ENCODE data around the gene PRRG1. TPM values are rescaled to one million over a fixed set of nuclear protein-coding genes. Genes with fewer than 3 reads are reported as not detected.

The PRRG1 gene
- total RNA-seq, 1 experiment from 2014 or later = 8.6 TPM

GRCh38 chrX:37453821-37454220 lies 104.7 kb downstream of the PRRG1 start:
- no peak for ATAC-seq
- ChIA-PET POLR2A (no interaction called here), CTCF (no interaction called here)
- no peak overlapping the region for H3K27ac ChIP-seq (ENCODE audit: low read length)
- H3K4me3 ChIP-seq (ENCODE audit: low read depth in 2 of 2, low read length in 2 of 2) = no peak overlapping the region
- DNase-seq (ENCODE audit: low read depth, low spot score) = no peak
- H3K36me3 ChIP-seq (ENCODE audit: control insufficient read depth, insufficient read depth, low read length) = no peaks in the 10 kb centered on the region
- no peaks in the 10 kb centered on the region for H3K9me3 ChIP-seq (ENCODE audit: control insufficient read depth, insufficient read depth, low read depth, low read length)
- intact Hi-C loops (cut with micrococcal nuclease; ENCODE audit: unreplicated experiment) (no loop called here), in situ Hi-C loops (cut with HindIII; ENCODE audit: low pct_unique_long_range_greater_than_20kb, low sequenced_read_pairs) (no loop called here)
- no peaks in the 10 kb centered on the region for H3K27me3 ChIP-seq (ENCODE audit: control insufficient read depth, insufficient read depth, low read length)
- no TSS peak for BruUV-seq (replicated peaks)
- no peak for TF ChIP-seq CTCF (IDR thresholded peaks at IDR 0.05)
- TF ChIP-seq REST (IDR thresholded peaks at IDR 0.05; ENCODE audit: insufficient read depth in 1 of 2, low read depth in 2 of 2, low read length in 1 of 2) = no peak
- no peak for TF ChIP-seq SIN3A (IDR thresholded peaks at IDR 0.05; ENCODE audit: borderline replicate concordance, insufficient read depth, low read depth, low read length)
- no peak for TF ChIP-seq TCF7L2 (IDR thresholded peaks at IDR 0.05; ENCODE audit: low read depth, low read length)
- TF ChIP-seq POLR2AphosphoS5 (IDR thresholded peaks at IDR 0.05; ENCODE audit: low read depth, low read length) = no peak
- H3K4me1 ChIP-seq (ENCODE audit: control insufficient read depth, insufficient read depth, low read length) = no peaks in the 10 kb centered on the region

- intact Hi-C loops (cut with micrococcal nuclease; ENCODE audit: unreplicated experiment) = no loop called here
- ATAC-seq = no peak
- Histone ChIP-seq H3K9me3 (ENCODE audit: control insufficient read depth, insufficient read depth, low read depth, low read length) (no peaks in the 10 kb centered on the region), H3K27me3 (ENCODE audit: control insufficient read depth, insufficient read depth, low read length) (no peaks in the 10 kb centered on the region), H3K4me3 (ENCODE audit: low read depth in 2 of 2, low read length in 2 of 2) (no peak overlapping the region), H3K27ac (ENCODE audit: low read length) (no peak overlapping the region), H3K36me3 (ENCODE audit: control insufficient read depth, insufficient read depth, low read length) (no peaks in the 10 kb centered on the region), H3K4me1 (ENCODE audit: control insufficient read depth, insufficient read depth, low read length) (no peaks in the 10 kb centered on the region)
- DNase-seq (ENCODE audit: low read depth, low spot score) = peak; percentile 28
- in situ Hi-C loops (cut with HindIII; ENCODE audit: low pct_unique_long_range_greater_than_20kb, low sequenced_read_pairs) = no loop called here
- no peak for TF ChIP-seq SIN3A (IDR thresholded peaks at IDR 0.05; ENCODE audit: borderline replicate concordance, insufficient read depth, low read depth, low read length)
- no peak for TF ChIP-seq REST (IDR thresholded peaks at IDR 0.05; ENCODE audit: insufficient read depth in 1 of 2, low read depth in 2 of 2, low read length in 1 of 2)
- no peak for TF ChIP-seq POLR2AphosphoS5 (IDR thresholded peaks at IDR 0.05; ENCODE audit: low read depth, low read length)
- TF ChIP-seq CTCF (IDR thresholded peaks at IDR 0.05) = no peak
- TF ChIP-seq TCF7L2 (IDR thresholded peaks at IDR 0.05; ENCODE audit: low read depth, low read length) = no peak
- no TSS peak for BruUV-seq (replicated peaks)
- ChIA-PET POLR2A (no interaction called here), CTCF (no interaction called here)
Measured at GRCh38 chrX:37454537-37455285, 105.5 kb downstream of the PRRG1 start.
